ENCODE results near the gene NAALADL2.
"Not testable (repeated sequence)": the region's sequence is repeated elsewhere in the genome, so short reads cannot be mapped to it uniquely, and the experiment has no call there.

The NAALADL2 gene

GRCh38 chr3:175792245-175792644 is 933.1 kb downstream of the NAALADL2 start:
- TF ChIP-seq CTCF (IDR thresholded peaks at IDR 0.05; ENCODE audit: low read depth, low read length): no peak
- in situ Hi-C loops (cut with HindIII; ENCODE audit: low sequenced_read_pairs): no loop called here
- DNase-seq (ENCODE audit: low read depth, low spot score): no peak
- H3K4me3 ChIP-seq (ENCODE audit: low read depth, low read length): no peak overlapping the region

- in situ Hi-C loops (cut with HindIII; ENCODE audit: low sequenced_read_pairs): no loop called here
- TF ChIP-seq CTCF (IDR thresholded peaks at IDR 0.05; ENCODE audit: low read depth, low read length): no peak
Observed at GRCh38 chr3:175798326-175798725, 939.2 kb downstream of the NAALADL2 start.

GRCh38 chr3:175805825-175806224 is 946.7 kb downstream of the NAALADL2 start:
- in situ Hi-C loops (cut with HindIII; ENCODE audit: low sequenced_read_pairs): no loop called here
- no peak for TF ChIP-seq CTCF (IDR thresholded peaks at IDR 0.05; ENCODE audit: low read depth, low read length)
- H3K4me3 ChIP-seq (ENCODE audit: low read depth, low read length): no peak overlapping the region
- no peak for DNase-seq (ENCODE audit: low read depth, low spot score)

More at GRCh38 chr3:175798326-175798725, 939.2 kb downstream of the NAALADL2 start:
- DNase-seq (ENCODE audit: low read depth, low spot score): no peak
- no peak overlapping the region for H3K4me3 ChIP-seq (ENCODE audit: low read depth, low read length)

- TF ChIP-seq CTCF (IDR thresholded peaks at IDR 0.05; ENCODE audit: low read depth, low read length): no peak
- DNase-seq (ENCODE audit: low read depth, low spot score): no peak
- H3K4me3 ChIP-seq (ENCODE audit: low read depth, low read length): no peak overlapping the region
- in situ Hi-C loops (cut with HindIII; ENCODE audit: low sequenced_read_pairs): no loop called here
Observed at GRCh38 chr3:175807175-175807574, 948.0 kb downstream of the NAALADL2 start.

GRCh38 chr3:175818811-175819464 is 959.8 kb downstream of the NAALADL2 start:
- no peak overlapping the region for H3K4me3 ChIP-seq (ENCODE audit: low read depth, low read length)
- DNase-seq (ENCODE audit: low read depth, low spot score): no peak
- no peak for TF ChIP-seq CTCF (IDR thresholded peaks at IDR 0.05; ENCODE audit: low read depth, low read length)
- in situ Hi-C loops (cut with HindIII; ENCODE audit: low sequenced_read_pairs): no loop called here

DNA sequence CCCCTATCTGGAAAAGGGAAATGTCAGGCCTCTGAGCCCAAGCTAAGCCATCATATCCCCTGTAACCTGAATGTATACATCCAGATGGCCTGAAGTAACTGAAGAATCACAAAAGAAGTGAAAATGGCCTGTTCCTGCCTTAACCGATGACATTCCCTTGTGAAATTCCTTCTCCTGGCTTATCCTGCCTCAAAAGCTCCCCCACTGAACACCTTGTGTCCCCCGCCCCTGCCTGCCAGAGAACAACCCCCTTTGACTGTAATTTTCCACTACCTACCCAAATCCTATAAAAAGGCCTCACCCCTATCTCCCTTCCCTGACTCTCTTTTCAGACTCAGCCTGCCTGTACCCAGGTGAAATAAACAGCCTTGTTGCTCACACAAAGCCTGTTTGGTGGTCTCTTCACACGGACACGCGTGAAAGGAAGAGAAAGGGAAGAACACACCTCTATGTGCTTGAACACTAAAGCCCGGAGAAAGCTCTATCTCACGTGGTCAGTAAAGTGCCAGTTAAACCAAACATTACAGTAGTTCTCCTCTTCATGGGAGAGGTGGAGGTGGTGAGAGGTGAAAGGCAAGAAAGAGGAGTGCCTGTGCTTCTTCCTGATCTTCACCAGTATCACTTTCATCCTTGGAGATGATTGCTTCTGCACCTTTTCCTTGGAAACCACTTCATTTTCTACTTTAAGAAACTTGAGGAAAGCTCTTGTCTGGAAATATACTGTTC is 963.8 kb downstream of the NAALADL2 start:
- in situ Hi-C loops (cut with HindIII; ENCODE audit: low sequenced_read_pairs); DNase-seq (ENCODE audit: low read depth, low spot score); H3K4me3 ChIP-seq (ENCODE audit: low read depth, low read length): not testable (repeated sequence)

DNA sequence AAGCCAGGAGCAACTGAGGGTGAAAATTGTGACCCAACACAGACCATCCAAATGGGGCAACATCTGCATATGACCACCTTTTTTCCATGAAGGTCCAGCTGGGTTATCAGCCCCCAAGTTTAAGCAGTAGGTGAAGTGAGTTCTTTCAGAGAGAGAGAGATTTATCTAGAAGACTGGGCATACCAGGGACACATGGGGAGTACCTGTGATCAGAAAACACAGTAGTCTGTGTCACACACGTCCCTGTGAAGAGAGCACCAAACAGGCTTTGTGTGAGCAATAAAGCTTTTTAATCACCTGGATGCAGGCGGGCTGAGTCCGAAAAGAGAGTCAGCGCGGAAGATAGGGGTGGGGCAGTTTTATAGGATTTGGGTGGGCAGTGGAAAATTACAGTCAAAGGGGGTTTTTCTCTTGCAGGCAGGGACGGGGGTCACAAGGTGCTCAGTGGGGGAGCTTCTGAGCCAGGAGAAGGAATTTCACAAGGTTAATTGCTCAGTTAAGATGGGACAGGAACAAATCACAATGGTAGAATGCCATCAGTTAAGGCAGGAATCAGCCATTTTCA is 966.0 kb downstream of the NAALADL2 start:
- H3K4me3 ChIP-seq (ENCODE audit: low read depth, low read length); in situ Hi-C loops (cut with HindIII; ENCODE audit: low sequenced_read_pairs); DNase-seq (ENCODE audit: low read depth, low spot score): not testable (repeated sequence)
